Suppressor macrophage treated with lipopolysaccharide for 4 hours (primary cell): ENCODE data around the gene LYPLA2.
A peak's percentile ranks its signal among the peaks of the same experiment; 100 is the strongest.
"Not testable (repeated sequence)": the region's sequence is repeated elsewhere in the genome, so short reads cannot be mapped to it uniquely, and the experiment has no call there.

Source experiments
- DNase-seq: peaks from one replicate; pipeline ENCODE4 v3.0.0-alpha.2; 2020

Gene LYPLA2

GRCh38 chr1:23779826-23780371, 11.0 kb upstream of the LYPLA2 start:
- peak; percentile 61 for DNase-seq

GRCh38 chr1:23783141-23783540, 7.8 kb upstream of the LYPLA2 start:
- not testable (repeated sequence) for DNase-seq

GRCh38 chr1:23784846-23785245, 6.1 kb upstream of the LYPLA2 start:
- no peak for DNase-seq

- DNase-seq: no peak
Measured at GRCh38 chr1:23787701-23788100, 3.2 kb upstream of the LYPLA2 start.

GRCh38 chr1:23788695-23789094, 2.2 kb upstream of the LYPLA2 start:
- no peak for DNase-seq

GRCh38 chr1:23791516-23792047, 637 bp downstream of the LYPLA2 start:
- no peak for DNase-seq

GRCh38 chr1:23792151-23792945, 1.4 kb downstream of the LYPLA2 start:
- DNase-seq: no peak

GRCh38 chr1:23793018-23793781, 2.3 kb downstream of the LYPLA2 start:
- no peak for DNase-seq

- no peak for DNase-seq
Measured at GRCh38 chr1:23793861-23794731, 3.2 kb downstream of the LYPLA2 start.

GRCh38 chr1:23794732-23795182, 3.8 kb downstream of the LYPLA2 start:
- DNase-seq: not testable (repeated sequence)

GRCh38 chr1:23795676-23796465, 4.9 kb downstream of the LYPLA2 start:
- DNase-seq: no peak

- DNase-seq: no peak
Measured at GRCh38 chr1:23796466-23797271, 5.7 kb downstream of the LYPLA2 start.

GRCh38 chr1:23797478-23798448, 6.8 kb downstream of the LYPLA2 start:
- no peak for DNase-seq

- no peak for DNase-seq
Measured at GRCh38 chr1:23798662-23799142, 7.8 kb downstream of the LYPLA2 start.

GRCh38 chr1:23799255-23799569, 8.3 kb downstream of the LYPLA2 start:
- no peak for DNase-seq

- DNase-seq: peak; percentile 32
Measured at GRCh38 chr1:23799570-23800399, 8.8 kb downstream of the LYPLA2 start.

- DNase-seq: peak; percentile 97
Measured at GRCh38 chr1:23800400-23801337, 9.7 kb downstream of the LYPLA2 start, which contains the start of gene GALE. GALE (minus strand) TSS chr1:23800754; CDS start chr1:23799007, 1,747 bp downstream.
